DMS 273 (cell line): ENCODE measurements around the gene SLC25A41.
"Not testable (repeated sequence)": the region's sequence is repeated elsewhere in the genome, so short reads cannot be mapped to it uniquely, and the experiment has no call there.

Source experiments
- DNase-seq: peaks from one replicate; lab custom pipeline; 2025; ENCODE audit not compliant: unreplicated experiment; lab: John Stamatoyannopoulos, UW

Gene SLC25A41

GRCh38 chr19:6412447-6413091 lies 21.0 kb downstream of the SLC25A41 start:
- peak; percentile 76 for DNase-seq

GRCh38 chr19:6412061-6412446 lies 21.5 kb downstream of the SLC25A41 start:
- DNase-seq: peak; percentile 55

GRCh38 chr19:6409346-6409745 lies 24.2 kb downstream of the SLC25A41 start:
- DNase-seq: no peak

GRCh38 chr19:6406401-6406800 lies 27.2 kb downstream of the SLC25A41 start:
- no peak for DNase-seq

GRCh38 chr19:6402837-6403608 lies 30.5 kb downstream of the SLC25A41 start:
- peak; percentile 25 for DNase-seq

GRCh38 chr19:6402058-6402457 lies 31.5 kb downstream of the SLC25A41 start:
- DNase-seq: no peak

- not testable (repeated sequence) for DNase-seq
Observed at GRCh38 chr19:6400062-6400944, 33.3 kb downstream of the SLC25A41 start.

GRCh38 chr19:6396305-6396704 lies 37.3 kb downstream of the SLC25A41 start:
- DNase-seq: no peak

- DNase-seq: no peak
Observed at GRCh38 chr19:6394831-6395230, 38.7 kb downstream of the SLC25A41 start.

- DNase-seq: no peak
Observed at GRCh38 chr19:6393983-6394412, 39.6 kb downstream of the SLC25A41 start.

- peak; percentile 97 for DNase-seq
Observed at GRCh38 chr19:6393074-6393982, 40.2 kb downstream of the SLC25A41 start, which contains the start of gene GTF2F1. TSS of gene GTF2F1 (minus strand) at chr19:6393164. CDS start at chr19:6392995, 169 bp downstream.

GRCh38 chr19:6392221-6393073 lies 41.1 kb downstream of the SLC25A41 start:
- peak; percentile 27 for DNase-seq

- DNase-seq: no peak
Observed at GRCh38 chr19:6387372-6387771, 46.2 kb downstream of the SLC25A41 start.

GRCh38 chr19:6384381-6384780 lies 49.2 kb downstream of the SLC25A41 start:
- DNase-seq: no peak

- DNase-seq: no peak
Observed at GRCh38 chr19:6383188-6383587, 50.4 kb downstream of the SLC25A41 start.

- DNase-seq: no peak
Observed at GRCh38 chr19:6381030-6381750, 52.4 kb downstream of the SLC25A41 start.

- DNase-seq: no peak
Observed at GRCh38 chr19:6379744-6380143, 53.8 kb downstream of the SLC25A41 start.

GRCh38 chr19:6378486-6378885 lies 55.1 kb downstream of the SLC25A41 start:
- DNase-seq: peak; percentile 57

GRCh38 chr19:6378041-6378440 lies 55.5 kb downstream of the SLC25A41 start:
- DNase-seq: no peak
